ENCODE measurements around the gene SGPL1.

DNA sequence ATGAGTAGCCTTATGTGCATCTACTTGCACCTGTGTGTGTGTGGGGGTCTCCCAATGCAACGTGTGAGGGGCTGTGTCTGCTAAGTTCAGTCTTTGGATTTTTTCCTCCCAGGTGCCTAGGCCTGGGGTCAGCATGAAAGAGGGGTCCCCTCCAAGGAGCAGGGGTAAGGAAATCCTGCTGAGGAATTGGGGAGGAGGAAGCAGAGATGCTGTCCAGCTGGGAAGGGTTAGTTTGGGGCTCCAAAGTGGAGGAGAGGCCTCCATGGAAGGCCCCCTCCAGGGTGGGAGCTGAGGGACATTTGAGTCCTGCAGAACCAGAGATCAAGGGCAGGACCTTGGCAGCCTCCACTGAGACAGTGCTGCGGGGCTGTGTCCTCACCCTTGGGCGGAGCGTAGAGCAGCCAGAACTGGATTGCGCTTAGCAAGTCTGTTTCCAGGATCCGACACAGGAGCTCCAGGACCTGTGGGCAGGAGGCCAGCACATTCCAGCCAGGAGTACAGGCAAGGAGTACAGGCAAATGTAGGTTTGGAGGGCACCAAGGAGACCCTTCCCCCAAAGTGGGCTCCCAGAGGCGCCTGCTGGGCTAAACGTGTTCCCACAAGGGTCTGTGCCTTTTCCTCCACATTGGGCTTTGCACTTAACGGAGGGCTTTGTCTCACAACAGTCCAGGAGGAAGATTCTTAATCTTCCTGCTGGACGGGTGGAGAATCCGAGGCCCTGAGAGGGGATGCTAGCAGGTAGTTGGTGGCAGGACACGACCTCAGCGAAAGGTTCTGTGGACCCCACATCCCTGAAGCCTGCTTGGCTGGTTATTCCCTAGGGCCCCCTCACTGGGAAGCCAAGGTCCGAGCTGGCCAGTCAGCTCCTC is 40.7 kb upstream of the SGPL1 start:
- no peak for TF ChIP-seq EZH2 (IDR thresholded peaks at IDR 0.05; ENCODE audit: low read depth, unreplicated experiment)
- TF ChIP-seq JUNB (IDR thresholded peaks at IDR 0.05; ENCODE audit: unreplicated experiment) = no peak
- TF ChIP-seq CTCF (conservative IDR thresholded peaks at IDR 0.05; ENCODE audit: low read depth in 2 of 2) = no peak
- TF ChIP-seq, protein P1, sequence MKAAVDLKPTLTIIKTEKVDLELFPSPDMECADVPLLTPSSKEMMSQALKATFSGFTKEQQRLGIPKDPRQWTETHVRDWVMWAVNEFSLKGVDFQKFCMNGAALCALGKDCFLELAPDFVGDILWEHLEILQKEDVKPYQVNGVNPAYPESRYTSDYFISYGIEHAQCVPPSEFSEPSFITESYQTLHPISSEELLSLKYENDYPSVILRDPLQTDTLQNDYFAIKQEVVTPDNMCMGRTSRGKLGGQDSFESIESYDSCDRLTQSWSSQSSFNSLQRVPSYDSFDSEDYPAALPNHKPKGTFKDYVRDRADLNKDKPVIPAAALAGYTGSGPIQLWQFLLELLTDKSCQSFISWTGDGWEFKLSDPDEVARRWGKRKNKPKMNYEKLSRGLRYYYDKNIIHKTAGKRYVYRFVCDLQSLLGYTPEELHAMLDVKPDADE (IDR thresholded peaks at IDR 0.05) = no peak
- no peak for TF ChIP-seq REST (IDR thresholded peaks at IDR 0.05; ENCODE audit: unreplicated experiment)
- no peak for TF ChIP-seq POLR2AphosphoS5 (IDR thresholded peaks at IDR 0.05; ENCODE audit: low read depth)
- no peak for TF ChIP-seq CREB1 (CRISPR knock-in tag; IDR thresholded peaks at IDR 0.05; ENCODE audit: low read depth)

Data from GM23338 (cell line).